HS-5 (cell line): Measurements from ENCODE around the gene KLHL29.

ENCODE experiments used
- DNase-seq: peaks from one replicate; pipeline ENCODE4 v3.0.0-alpha.2; 2012; ENCODE audit warnings: low read depth

Gene KLHL29

GRCh38 chr2:23423062-23423872, 38.3 kb downstream of the KLHL29 start:
- DNase-seq = no peak

DNA sequence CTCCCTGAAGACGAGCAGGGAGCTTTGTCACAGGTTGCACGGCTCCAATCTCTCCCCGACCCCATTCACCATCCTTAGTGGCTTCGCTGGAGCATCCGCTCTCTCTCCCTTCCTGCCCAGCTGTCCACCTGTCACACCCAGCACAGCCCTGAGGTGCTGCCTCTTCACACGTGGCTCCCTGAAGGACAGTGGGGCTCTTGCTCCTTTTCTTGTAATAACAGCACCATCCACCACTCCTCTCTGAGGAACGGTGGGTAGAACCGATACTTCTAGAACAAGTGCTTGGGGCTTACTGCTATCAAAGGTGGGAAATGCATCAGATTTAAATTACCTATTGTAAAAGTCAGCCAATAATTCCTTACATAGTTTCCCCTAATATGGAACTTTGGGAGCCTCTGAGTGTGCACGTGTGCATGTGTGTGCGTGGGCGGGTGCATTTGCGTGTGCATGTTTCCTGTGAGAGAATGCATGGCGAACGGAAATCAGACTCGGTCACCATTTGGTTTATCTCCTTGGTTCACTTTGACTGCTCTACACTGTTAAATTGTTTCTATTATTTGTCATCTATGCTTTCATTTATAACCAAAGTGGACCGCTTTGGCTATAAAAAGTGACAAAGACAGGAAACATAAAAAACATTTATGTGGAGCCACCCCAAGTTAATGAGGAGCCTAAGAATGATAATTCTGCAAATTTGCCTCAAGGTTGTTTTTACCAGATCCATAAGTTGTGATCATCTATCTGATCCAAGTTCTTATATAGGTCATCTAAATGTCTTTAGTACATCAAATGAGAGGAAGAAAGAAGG, 39.1 kb downstream of the KLHL29 start:
- no peak for DNase-seq

GRCh38 chr2:23425338-23425871, 40.4 kb downstream of the KLHL29 start:
- no peak for DNase-seq

GRCh38 chr2:23425885-23426262, 40.9 kb downstream of the KLHL29 start:
- DNase-seq = no peak

DNA sequence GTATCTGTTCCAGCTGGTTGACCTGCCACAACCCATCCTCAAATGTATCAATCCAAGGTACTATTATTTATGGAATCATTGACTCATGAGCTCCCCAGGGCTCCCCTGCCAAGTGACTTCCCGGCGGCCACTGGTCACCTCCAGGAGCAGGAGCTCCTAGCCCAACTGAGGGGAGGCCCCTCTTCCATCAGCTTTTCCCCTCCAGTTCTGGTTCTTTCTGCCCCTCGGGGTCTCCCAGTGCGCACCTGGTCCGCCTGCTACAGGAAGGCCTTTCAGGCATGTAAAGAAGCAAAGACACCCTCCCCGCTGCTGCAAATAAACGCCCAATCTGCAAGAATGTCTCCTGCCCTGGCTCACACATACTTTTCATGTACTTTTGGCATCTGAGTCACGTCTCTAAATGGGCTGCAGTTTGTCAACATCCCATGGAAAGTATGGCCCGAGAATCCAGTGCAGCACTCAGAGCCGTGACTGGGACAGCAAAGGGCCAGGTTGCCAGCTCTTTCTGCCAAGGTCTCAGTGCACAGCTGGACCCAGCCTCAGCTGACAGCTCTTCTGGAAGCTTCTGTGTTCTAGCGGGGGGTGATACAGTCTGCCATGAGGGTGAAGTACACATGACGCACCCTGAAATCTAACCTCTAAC, 41.4 kb downstream of the KLHL29 start:
- no peak for DNase-seq

DNA sequence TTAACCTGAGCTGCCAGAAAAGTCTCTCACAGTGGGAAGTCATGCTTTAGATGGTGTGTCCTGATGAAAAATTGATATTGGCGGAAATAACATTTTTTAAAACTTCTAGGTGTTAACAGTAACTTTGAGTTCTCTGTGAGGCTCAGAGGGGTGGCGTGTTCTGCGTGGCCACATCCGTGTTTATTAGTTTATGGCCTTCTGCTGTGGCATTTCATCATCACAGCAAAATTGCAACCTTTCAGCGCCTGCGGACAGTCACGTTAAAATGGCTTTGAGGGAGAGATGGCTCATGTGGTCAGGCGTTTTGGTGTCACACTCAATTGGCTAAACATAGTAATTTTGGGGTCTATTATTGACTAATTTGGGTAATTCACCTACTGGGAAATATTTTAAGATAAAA, 42.4 kb downstream of the KLHL29 start:
- no peak for DNase-seq

- no peak for DNase-seq
These were observed 43.0 kb downstream of the KLHL29 start for GRCh38 chr2:23427976-23428375.

DNA sequence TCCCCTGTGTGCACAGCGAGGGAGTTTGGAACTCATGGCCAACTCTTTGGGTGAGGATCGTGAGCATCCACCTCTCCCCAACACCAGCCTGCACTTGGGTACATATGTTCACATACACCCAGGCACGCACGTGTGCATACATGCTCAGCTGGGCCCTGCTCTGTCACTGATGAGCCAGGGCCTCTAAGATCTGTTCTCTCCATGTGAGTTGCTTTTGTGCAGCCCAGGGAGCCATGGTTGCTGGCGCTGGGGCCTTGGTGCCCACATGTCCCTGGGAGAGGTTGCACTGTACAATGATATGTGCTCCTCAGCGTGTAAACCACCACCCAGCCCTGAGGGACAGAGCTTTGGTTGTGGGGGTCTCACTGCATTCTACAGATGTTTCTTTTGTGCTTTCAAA, 44.1 kb downstream of the KLHL29 start:
- DNase-seq = no peak

DNA sequence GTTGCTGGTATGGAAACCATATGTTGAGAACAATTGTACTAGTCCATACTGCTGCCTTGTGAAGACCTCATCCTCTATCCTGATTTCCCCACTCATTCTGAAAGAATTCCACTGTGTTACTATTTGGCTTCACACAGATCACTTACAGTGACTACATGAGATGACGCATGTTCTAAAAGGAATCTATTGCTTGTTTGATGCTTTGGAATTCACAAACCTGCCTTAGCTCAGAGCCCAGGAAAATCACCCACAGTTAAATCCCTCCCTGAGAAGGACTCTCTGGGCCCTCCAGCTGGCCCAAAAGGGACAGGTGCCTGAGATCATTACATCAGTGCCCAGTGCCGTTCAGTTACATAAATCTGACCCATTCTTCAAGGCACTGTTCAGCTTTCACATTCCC, 45.3 kb downstream of the KLHL29 start:
- peak; percentile 91 for DNase-seq

DNA sequence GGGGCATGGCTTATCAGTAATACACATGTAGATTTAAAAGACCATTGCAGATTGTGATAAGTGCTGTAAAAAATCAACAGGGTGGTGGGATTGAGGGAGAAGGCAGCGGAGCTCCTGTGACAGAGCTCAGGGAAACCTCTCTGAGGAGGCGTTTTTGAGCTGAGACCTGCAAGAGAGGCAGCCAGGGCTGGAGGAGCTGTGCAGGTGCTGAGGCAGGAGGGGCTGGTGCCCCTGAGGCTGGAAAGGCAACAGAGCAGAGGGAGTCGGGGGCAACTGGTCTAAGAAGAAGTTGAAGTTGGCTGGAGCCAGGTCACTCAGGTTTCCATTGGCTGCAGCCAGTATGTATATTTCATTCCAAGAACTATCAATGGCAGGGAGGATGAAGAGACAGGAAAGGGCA, 47.6 kb downstream of the KLHL29 start:
- no peak for DNase-seq

DNA sequence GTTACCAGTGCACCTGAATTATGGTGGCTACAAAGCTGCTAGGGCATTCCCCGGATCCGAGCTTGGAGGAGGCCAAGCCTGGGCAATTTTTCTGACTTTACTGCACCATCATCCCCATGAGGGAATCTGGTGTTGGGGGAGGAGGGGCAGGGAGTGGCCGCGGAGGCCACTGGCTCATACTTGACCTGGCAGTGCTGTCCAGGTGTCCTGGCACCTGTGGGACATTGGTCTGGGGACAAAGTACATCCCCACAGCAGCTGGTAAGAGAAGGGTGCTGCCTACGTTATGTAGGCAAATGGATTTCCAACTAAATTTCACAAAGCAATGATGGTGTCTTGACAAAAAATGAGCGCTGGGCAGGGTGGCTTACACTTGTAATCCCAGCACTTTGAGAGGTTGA, 48.3 kb downstream of the KLHL29 start:
- DNase-seq = no peak

- DNase-seq = no peak
These were observed 49.7 kb downstream of the KLHL29 start for GRCh38 chr2:23434721-23435121.

DNA sequence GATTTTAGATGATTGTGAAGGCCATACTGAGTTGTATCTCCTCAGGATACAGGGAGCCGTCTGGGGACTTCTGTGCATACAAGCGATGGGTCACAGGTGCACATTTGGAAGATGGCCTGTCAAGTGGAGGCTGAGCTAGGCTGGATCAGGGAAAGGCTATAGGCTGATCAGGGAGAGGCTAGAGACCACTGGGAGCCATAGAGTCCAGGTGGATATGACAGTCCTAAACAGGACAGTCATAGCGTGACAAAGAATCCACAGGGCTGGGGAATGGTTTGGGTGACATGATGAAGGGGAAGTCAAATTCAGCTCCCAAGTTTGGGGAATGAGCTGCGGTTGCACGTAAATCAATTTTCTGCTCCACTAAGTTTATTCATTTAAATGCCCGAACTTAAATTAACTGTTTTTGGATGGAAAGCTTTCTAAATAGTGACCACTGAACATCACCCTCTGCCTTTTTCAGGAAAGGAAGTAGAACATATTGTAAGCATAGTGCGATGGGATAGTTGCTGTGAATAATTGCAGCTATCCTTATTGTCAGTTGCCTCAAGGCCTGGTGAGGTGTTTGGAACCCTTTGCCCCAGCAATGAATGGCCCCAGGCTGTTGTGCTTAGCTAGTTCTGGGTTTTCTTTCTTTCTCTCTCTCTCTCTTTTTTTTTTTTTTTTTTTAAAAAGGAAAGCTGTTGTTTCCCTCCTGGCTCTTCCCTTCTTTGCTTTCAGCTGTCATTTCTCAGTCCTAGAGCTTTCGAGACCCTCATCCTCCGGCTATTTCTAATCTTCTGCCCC, 50.5 kb downstream of the KLHL29 start:
- DNase-seq = no peak

DNA sequence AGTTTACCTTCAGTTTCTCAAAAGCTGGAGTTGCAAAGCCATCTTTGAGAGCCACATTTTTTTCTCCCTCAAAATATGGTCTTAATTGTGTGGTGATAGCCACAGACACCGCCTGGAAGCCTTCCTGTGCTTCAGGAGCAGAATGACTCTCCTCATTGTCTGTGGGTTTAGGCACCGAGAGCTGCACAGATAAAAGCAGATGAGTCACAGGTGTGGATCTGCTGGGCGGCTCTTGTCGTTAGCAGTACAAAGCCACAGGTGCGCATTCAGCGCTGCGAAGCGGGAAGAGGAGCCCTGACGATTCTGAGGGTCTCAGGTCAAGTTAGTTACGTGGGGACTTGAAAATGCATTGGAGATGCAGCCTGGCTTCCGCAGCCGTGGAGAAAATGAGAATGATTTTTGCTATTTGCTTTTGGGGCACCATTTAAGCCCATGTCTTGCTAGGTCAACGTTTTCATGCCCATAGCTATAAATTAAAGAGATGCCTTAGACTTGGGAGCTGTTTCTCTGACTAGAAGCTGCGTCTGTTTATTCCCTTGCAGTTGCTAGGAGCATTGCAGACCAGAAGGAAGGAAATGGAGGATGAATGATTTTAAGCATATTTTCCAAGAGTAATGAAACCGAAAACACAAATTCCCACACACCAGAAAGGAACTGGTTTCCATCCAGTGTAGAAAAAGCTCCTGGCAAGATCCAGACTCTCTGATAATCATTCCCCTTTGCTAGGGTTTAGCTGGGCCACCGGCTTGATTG, 51.5 kb downstream of the KLHL29 start:
- DNase-seq = no peak

DNA sequence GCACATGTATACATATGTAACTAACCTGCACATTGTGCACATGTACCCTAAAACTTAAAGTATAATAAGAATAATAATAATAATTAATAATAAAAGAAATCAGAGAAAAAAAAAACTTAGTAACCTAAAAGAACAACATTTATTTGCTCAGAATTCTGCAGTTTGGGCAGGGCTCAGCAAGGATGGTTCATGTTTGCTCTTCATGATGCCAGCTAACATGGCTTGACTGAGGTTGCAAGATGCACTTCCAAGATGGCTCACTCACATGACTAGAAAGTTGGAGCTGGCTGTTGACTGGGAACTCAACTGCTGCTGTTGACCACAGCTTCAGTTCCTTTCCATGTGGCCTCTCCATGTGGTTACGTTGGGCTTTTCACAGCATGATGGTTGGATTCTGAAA, 56.4 kb downstream of the KLHL29 start:
- no peak for DNase-seq

- peak; percentile 71 for DNase-seq
These were observed 60.5 kb downstream of the KLHL29 start for GRCh38 chr2:23445450-23445868.

- no peak for DNase-seq
These were observed 61.9 kb downstream of the KLHL29 start for GRCh38 chr2:23446916-23447315.

GRCh38 chr2:23447405-23447804, 62.4 kb downstream of the KLHL29 start:
- DNase-seq = no peak

GRCh38 chr2:23448906-23449305, 63.9 kb downstream of the KLHL29 start:
- DNase-seq = no peak

- DNase-seq = no peak
These were observed 64.4 kb downstream of the KLHL29 start for GRCh38 chr2:23449413-23449812.

DNA sequence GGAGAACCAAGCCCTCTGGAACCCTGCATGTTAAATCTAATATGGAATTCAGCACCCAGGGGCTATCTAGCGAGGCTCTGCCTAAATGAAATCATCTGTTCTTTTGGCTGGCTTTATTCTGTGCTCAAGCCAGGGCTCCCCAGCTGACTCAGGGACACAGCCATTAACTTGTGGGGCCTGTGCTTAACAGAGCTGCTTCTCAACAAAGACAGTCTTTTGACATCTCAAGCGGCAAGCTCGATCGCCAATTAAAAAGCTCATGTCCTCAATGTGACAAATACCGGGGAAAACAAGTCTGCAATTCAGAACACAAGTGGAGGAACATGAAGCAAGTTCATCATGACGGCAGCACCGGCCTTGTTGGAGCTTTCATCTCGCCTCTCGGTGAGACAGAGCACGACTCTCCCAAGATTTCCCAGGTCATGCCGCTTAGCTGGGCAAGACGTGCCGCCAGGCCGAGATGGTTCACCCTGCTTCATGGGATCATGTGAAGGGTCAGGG, 64.9 kb downstream of the KLHL29 start:
- DNase-seq = no peak
